GM12864 (cell line): ENCODE measurements around the gene LRBA.

Source experiments
- DNase-seq: peaks from one replicate; pipeline ENCODE4 v3.0.0-alpha.2; 2011; ENCODE audit warnings: low read depth
- H3K4me3 ChIP-seq: 2 replicates; pipeline ENCODE4 v1.5.1; 2011; ENCODE audit warnings: mild to moderate bottlenecking, low read depth, low read length, control low read depth
- TF ChIP-seq, protein P1 (sequence below): IDR thresholded peaks from 2 replicates; pipeline ENCODE4 v1.5.1; 2011; ENCODE audit warnings: low read depth, mild to moderate bottlenecking, moderate library complexity, low read length, control low read depth, inconsistent platforms; ENCODE audit errors: missing control alignments

Gene LRBA

DNA sequence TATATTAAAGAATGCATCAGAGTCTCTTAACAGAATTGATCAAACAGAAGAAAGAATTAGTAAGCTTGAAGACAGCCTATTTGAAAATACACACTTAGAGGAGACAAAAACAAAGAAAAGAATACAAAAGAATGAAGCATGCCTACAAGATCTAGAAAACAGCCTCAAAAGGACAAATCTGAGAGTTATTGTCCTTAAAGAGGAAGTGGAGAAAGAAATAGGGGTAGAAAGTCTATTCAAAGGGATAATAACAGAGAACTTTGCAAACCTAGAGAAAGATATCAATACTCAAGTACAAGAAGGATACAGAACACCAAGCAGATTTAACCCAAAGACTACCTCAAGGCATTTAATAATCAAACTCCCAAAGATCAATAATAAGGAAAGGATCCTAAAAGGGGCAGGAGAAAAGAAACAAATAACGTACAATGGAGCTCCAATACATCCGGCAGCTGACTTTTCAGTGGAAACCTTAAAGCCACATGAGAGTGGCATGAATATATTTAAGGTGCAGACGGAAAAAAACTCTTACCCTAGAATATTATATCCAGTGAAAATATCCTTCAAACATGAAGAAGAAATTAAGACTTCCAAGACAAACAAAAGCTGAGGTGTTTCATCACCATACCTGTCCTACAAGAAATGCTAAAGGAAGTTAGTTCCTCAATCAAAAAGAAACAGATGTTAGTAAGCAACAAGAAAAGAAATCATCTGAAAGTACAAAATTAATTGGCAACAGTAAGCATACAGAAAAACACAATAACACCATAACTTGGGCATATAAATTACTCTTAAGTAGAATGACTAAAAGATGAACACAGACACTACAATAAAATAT is 36.1 kb downstream of the LRBA start:
- DNase-seq, result no peak
- H3K4me3 ChIP-seq, result no peak overlapping the region
- TF ChIP-seq, protein P1, sequence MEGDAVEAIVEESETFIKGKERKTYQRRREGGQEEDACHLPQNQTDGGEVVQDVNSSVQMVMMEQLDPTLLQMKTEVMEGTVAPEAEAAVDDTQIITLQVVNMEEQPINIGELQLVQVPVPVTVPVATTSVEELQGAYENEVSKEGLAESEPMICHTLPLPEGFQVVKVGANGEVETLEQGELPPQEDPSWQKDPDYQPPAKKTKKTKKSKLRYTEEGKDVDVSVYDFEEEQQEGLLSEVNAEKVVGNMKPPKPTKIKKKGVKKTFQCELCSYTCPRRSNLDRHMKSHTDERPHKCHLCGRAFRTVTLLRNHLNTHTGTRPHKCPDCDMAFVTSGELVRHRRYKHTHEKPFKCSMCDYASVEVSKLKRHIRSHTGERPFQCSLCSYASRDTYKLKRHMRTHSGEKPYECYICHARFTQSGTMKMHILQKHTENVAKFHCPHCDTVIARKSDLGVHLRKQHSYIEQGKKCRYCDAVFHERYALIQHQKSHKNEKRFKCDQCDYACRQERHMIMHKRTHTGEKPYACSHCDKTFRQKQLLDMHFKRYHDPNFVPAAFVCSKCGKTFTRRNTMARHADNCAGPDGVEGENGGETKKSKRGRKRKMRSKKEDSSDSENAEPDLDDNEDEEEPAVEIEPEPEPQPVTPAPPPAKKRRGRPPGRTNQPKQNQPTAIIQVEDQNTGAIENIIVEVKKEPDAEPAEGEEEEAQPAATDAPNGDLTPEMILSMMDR, result no peak

DNA sequence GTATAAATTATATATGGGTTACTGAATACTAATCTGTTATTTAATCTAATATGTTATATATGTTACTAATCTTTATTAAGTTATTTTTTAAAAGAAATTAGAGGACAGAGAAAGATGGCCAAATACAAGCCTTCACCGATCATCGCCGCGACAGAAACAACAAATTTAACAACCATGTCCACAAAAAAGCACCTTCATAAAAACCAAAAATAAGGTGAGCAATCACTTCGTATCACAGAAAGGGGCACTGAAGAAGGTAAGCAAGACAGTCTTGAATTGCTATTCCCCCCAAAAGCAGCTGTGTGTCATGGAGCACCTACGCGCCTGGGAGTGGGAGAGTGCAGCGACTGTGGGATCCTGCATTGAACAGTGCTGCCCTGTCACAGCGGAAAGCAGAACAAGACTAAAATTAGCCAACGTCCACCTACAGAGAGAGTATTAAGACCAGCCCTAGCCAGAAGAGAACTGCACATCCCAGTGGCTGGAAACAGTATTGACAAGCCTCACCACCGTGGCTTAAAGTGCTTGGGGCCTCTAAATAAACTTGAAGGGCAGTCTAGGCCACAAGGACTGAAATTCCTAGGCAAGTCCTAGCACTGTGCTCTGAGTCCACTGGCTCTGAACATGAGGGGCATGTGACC is 38.5 kb downstream of the LRBA start:
- TF ChIP-seq, protein P1, result peak; percentile 20
- H3K4me3 ChIP-seq, result no peak overlapping the region
- no peak for DNase-seq

GRCh38 chr4:150974750-150975149 is 40.3 kb downstream of the LRBA start:
- no peak for DNase-seq
- no peak overlapping the region for H3K4me3 ChIP-seq
- TF ChIP-seq, protein P1, result no peak

- TF ChIP-seq, protein P1, result no peak
- no peak for DNase-seq
Observed at GRCh38 chr4:150974252-150974640, 40.8 kb downstream of the LRBA start.

GRCh38 chr4:150973626-150974251 is 41.3 kb downstream of the LRBA start:
- no peak overlapping the region for H3K4me3 ChIP-seq
- TF ChIP-seq, protein P1, result no peak
- no peak for DNase-seq

More at GRCh38 chr4:150974252-150974640, 40.8 kb downstream of the LRBA start:
- H3K4me3 ChIP-seq, result no peak overlapping the region

DNA sequence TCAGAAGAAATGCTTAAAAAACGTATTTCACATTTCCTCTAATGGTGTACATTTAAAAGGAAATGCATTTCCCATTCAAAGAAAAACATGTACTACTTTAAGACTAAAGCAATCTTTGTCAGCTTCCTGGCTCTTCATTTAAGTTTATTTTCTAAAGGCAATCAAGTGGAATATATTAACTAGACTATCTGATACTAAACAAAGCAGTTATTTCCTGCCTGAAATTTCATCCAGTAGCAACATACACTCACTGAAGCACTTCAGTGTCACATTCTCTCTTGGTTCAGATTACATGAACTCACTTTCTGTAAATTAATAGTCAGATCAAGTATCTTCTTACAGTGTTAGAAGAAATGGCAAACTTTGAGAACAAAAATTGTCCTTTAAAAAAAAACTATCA is 42.5 kb downstream of the LRBA start:
- DNase-seq, result no peak
- TF ChIP-seq, protein P1, result no peak
- H3K4me3 ChIP-seq, result no peak overlapping the region
